Measurements from ENCODE around the gene TSPAN12.
A peak's percentile ranks its signal among the peaks of the same experiment; 100 is the strongest.

The TSPAN12 gene

GRCh38 chr7:120775755-120776154 lies 82.2 kb downstream of the TSPAN12 start:
- TF ChIP-seq, protein P1, sequence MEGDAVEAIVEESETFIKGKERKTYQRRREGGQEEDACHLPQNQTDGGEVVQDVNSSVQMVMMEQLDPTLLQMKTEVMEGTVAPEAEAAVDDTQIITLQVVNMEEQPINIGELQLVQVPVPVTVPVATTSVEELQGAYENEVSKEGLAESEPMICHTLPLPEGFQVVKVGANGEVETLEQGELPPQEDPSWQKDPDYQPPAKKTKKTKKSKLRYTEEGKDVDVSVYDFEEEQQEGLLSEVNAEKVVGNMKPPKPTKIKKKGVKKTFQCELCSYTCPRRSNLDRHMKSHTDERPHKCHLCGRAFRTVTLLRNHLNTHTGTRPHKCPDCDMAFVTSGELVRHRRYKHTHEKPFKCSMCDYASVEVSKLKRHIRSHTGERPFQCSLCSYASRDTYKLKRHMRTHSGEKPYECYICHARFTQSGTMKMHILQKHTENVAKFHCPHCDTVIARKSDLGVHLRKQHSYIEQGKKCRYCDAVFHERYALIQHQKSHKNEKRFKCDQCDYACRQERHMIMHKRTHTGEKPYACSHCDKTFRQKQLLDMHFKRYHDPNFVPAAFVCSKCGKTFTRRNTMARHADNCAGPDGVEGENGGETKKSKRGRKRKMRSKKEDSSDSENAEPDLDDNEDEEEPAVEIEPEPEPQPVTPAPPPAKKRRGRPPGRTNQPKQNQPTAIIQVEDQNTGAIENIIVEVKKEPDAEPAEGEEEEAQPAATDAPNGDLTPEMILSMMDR (IDR thresholded peaks at IDR 0.05; ENCODE audit: extremely low read depth, insufficient read depth, missing control alignments): no peak
- in situ Hi-C loops (cut with MboI; ENCODE audit: low pct_unique_long_range_greater_than_20kb, low sequenced_read_pairs, unreplicated experiment): loop anchor here (25.0 kb wide), 1 partner anchor 337 kb away; no protein-coding TSS in a partner anchor
- DNase-seq (ENCODE audit: low spot score): no peak

DNA sequence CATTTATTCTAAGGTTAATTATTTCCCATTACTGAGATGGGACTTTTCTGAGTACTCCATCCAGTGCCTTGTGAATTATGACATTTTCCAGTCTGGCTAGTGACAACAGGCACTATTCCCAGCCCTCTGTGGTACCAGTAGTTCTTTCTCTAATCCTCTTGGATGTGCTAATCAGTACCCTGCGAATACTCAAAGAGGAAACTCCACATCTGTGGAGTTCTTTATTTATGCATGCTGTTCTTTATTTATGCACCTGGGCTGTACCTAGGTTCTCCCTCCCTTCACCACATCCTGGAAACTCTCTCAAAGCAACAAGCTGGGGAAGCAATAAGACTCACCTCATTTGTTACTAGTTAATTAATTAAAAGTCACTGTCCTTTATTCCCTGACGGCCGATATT lies 83.5 kb downstream of the TSPAN12 start:
- TF ChIP-seq, protein P1 (IDR thresholded peaks at IDR 0.05; ENCODE audit: extremely low read depth, insufficient read depth, missing control alignments): no peak
- in situ Hi-C loops (cut with MboI; ENCODE audit: low pct_unique_long_range_greater_than_20kb, low sequenced_read_pairs, unreplicated experiment): no loop called here
- DNase-seq (ENCODE audit: low spot score): no peak

GRCh38 chr7:120770206-120770605 lies 87.7 kb downstream of the TSPAN12 start:
- DNase-seq (ENCODE audit: low spot score): no peak
- in situ Hi-C loops (cut with MboI; ENCODE audit: low pct_unique_long_range_greater_than_20kb, low sequenced_read_pairs, unreplicated experiment): no loop called here
- TF ChIP-seq, protein P1 (IDR thresholded peaks at IDR 0.05; ENCODE audit: extremely low read depth, insufficient read depth, missing control alignments): no peak

DNA sequence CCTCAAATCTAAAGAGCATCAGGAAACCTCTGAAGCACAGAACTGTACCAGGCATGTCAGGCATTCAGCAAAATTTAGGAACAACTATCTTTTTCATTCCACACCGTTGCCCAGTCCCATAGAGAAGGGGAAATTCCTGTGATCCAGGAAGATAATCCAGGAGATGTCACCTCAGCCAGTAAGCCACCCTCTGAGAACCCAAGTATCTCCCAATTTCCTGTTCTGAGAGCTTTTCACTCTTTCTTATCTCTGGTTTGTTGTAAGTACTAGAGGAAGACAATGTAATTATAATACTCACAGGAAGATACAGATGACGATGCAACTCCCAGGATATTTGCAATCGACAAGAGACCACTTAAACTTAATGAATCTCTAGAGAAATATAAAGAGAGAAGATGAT lies 97.1 kb downstream of the TSPAN12 start:
- TF ChIP-seq, protein P1 (IDR thresholded peaks at IDR 0.05; ENCODE audit: extremely low read depth, insufficient read depth, missing control alignments): no peak
- no peak for DNase-seq (ENCODE audit: low spot score)
- in situ Hi-C loops (cut with MboI; ENCODE audit: low pct_unique_long_range_greater_than_20kb, low sequenced_read_pairs, unreplicated experiment): no loop called here

DNA sequence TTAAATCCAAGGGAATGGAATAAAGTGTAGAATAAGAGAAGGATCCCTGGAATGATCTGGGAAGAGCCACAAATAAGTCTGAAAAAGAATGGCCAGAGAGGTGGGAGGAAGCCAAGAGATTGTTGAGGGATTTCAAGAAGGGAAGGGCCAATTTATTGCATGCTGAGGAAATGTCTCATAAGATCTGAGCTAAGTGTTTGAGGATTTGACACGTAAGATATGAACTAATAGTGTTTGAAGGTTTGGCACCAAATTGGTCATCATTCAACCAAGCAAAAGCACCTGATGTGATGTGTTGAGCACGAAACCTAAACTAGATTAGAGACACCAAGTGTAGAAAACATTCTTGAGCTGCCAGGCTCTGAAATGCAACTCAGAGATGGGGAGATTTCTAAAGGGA lies 97.9 kb downstream of the TSPAN12 start:
- peak; percentile 28 for DNase-seq (ENCODE audit: low spot score)
- TF ChIP-seq, protein P1 (IDR thresholded peaks at IDR 0.05; ENCODE audit: extremely low read depth, insufficient read depth, missing control alignments): no peak
- in situ Hi-C loops (cut with MboI; ENCODE audit: low pct_unique_long_range_greater_than_20kb, low sequenced_read_pairs, unreplicated experiment): no loop called here

DNA sequence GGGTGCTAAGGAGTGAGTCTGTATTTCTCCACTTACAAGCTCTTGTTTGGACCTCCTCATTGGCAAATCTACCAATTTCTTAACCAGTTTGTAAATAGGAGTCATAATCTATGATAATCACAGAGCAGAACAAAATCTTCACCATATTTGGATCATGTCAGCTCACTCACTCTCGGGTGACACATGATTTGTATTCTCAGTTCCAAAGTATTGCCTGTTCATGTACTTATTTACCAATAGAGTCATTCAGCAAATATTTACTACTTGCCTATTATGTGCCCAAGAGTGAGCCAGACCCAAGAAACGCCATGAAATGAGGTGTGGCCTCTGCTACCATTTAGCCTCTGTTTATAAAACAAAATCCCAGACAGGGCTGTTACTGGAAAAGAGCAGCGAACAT lies 114.8 kb downstream of the TSPAN12 start:
- no peak for DNase-seq (ENCODE audit: low spot score)
- TF ChIP-seq, protein P1 (IDR thresholded peaks at IDR 0.05; ENCODE audit: extremely low read depth, insufficient read depth, missing control alignments): no peak
- in situ Hi-C loops (cut with MboI; ENCODE audit: low pct_unique_long_range_greater_than_20kb, low sequenced_read_pairs, unreplicated experiment): loop anchor here (25.0 kb wide), 2 partner anchors 456 to 806 kb away; no protein-coding TSS in a partner anchor

GRCh38 chr7:120742372-120742771 lies 115.6 kb downstream of the TSPAN12 start:
- TF ChIP-seq, protein P1 (IDR thresholded peaks at IDR 0.05; ENCODE audit: extremely low read depth, insufficient read depth, missing control alignments): no peak
- in situ Hi-C loops (cut with MboI; ENCODE audit: low pct_unique_long_range_greater_than_20kb, low sequenced_read_pairs, unreplicated experiment): loop anchor here (25.0 kb wide), 2 partner anchors 455 to 805 kb away; no protein-coding TSS in a partner anchor
- DNase-seq (ENCODE audit: low spot score): no peak

Measured in GM13977 (cell line).